Middle frontal gyrus (tissue), 1 donor: ENCODE data around the gene PPP1CA.
"Not testable (repeated sequence)": the region's sequence is repeated elsewhere in the genome, so short reads cannot be mapped to it uniquely, and the experiment has no call there.

ENCODE experiments used
- DNase-seq: peaks from one replicate; pipeline ENCODE4 v3.0.0-alpha.2; 2015; ENCODE audit warnings: low spot score; ENCODE audit errors: extremely low spot score

PPP1CA gene

DNA sequence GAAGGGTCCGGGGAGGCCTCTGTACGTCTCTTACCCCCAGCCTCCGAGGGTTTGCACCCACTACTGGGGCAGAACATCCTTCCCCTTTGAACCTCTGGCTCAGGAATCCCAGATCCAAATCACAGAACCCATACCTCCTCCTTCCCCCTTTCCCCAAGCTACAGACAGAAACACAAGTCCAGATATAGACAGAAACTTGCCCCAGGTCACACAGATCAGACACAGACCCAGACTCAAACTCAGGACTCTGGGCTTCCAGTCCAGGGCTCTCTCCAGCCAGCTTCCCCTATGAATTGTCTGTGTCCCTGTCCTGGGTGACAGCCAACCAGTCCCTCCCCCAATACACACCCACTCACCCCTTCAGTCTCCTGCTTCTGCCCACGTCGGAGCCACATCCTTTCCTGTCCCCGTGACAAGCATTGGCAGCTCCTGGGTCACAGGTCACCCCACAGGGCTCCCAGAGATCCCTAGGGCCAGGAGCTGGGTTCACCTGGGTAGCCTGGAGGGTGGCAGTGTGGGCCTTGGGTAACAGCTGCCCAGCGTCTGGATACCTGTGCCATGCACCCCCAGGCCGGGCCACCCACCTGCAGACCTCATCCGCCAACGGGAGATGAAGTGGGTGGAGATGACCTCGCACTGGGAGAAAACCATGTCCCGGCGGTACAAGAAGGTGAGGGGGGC is 3.0 kb upstream of the PPP1CA start:
- no peak for DNase-seq

GRCh38 chr11:67403085-67403484 is 1.4 kb upstream of the PPP1CA start:
- not testable (repeated sequence) for DNase-seq

DNA sequence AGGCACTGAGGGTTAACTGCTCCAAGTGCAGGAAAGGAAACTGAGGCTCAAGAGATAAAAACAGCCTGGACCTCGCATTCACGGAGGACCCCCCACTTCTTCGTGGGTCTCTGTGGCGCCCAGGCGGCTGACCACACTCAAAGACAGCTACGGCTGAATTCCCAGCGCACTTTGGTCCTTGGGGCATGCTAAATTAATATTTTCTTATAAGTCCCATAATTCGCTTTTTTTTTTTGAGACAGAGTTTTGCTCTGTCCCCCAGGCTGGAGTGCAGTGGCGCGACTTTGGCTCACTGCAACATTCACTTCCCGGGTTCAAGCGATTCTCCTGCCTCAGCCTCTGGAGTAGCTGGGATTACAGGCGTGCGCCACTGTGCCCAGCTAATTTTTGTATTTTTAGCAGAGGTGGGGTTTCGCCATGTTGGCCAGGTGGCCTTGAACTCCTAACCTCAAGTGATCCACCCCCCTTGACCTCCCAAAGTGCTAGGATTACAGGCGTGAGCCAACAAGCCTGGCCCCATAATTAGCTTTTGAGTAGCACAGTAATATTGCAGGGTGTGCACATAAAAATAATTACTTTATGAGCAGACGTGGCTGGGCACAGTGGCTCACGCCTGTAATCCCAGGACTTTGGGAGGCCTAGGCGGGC is 658 bp upstream of the PPP1CA start:
- DNase-seq = not testable (repeated sequence)

DNA sequence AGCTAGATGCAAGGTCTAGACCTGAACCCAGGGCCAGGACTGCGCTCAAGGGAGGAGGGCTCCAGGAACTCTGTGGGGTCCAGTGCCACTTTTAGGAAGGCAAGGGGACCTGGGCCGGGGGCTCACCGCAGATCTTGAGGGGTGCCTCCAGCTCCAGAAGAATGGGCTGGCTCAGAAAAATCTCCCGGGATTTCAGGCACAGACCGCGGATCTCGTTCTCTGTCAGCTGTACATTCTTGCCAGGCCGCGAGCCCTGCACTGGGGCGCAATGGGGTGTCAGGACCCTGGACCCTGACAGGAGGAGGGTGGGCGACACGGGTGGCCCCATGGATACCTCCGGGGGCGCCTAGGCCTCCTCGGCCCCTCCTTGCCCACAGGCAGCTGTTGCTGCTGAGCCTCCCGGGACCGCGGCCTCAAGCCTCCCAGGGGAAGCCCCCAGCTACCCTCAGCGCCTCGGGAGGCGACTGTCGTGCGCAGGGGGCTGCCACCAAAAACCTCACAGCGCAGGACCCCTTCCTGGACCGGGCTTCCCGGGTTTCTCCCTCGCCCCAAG is 640 bp downstream of the PPP1CA start:
- no peak for DNase-seq

DNA sequence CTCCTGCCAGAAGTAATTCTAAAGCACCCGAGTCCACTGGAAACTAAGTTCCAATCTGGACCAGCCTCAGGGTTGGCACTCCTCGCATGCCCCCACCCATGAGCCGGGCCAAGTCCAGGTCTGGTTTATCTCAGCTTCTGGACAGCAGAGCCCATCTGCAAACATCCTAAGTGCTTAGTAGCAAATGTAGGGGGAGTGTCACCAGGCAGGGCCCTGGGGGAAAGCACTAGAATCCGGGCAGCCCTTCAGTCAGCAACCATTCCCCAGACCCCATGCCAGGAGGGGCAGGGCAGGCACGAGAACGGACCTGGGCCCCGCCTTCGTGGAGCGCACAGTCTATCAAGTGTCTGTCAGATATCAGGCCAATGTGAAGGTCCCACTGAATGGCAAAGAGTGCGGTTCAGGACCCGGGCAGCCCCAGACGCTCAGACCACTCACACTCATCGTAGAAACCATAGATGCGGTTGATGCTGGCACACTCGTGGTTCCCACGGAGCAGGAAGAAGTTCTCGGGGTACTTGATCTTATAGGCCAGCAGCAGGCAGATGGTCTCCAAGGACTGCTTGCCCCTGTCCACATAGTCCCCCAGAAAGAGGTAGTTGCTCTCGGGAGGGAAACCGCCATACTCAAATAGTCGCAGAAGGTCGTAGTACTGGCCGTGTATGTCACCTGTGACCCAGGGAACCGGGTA is 1.3 kb downstream of the PPP1CA start:
- DNase-seq = no peak

GRCh38 chr11:67398661-67399563 is 2.7 kb downstream of the PPP1CA start:
- DNase-seq = no peak

GRCh38 chr11:67397986-67398660 is 3.5 kb downstream of the PPP1CA start:
- DNase-seq = no peak

DNA sequence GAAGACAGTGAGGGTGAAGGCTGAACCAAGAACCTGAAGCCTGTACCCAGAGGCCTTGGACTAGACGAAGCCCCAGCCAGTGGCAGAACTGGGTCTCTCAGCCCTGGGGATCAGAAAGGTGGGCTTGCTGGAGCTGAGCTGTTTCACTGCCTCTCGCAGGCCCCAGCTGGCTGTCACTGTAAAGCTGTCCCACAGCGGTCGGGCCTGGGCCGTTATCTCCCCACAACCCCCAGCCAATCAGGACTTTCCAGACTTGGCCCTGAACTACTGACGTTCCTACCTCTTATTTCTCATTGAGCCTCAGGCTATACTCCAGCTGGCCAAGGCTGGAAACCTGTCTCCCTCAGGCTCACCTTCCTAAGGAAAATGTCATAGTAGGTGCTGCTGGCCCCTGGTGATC is 4.1 kb downstream of the PPP1CA start:
- DNase-seq = no peak

DNA sequence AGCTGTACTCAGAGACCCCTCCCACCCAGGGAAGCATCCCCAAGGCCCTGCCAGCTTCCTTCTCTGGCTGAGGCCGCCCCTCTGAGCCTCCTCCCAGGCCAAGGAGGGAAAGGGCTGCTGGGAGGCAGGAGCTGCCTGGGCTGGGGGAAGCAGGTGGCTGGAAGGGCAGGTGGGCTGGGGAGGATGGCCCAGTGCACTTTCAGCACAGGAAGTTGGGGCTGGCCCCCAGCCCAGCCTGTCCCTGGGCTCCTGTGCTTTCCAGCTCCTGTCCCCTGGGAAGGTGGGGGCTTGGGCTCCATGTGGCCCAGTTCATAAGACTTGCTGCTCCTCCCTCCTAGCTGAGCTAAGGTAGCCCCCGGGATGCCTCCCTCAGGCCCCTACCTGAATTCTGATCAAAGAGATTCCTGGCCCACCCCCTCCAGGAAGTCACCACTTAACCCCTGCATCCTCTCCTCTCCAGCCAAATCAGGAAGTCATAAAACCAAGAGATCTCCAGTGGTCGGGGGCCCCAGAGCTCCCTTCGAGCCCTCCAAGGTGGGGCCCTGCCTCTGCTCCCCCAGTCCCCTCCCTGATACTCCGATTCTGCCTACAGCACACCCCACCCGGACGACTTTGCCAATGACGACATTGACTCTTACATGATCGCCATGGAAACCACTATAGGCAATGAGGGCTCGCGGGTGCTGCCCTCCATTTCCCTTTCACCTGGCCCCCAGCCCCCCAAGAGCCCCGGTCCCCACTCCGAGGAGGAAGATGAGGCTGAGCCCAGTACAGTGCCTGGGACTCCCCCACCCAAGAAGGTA is 4.9 kb downstream of the PPP1CA start:
- DNase-seq = no peak

- no peak for DNase-seq
Observed at GRCh38 chr11:67396259-67396581, 5.4 kb downstream of the PPP1CA start.

DNA sequence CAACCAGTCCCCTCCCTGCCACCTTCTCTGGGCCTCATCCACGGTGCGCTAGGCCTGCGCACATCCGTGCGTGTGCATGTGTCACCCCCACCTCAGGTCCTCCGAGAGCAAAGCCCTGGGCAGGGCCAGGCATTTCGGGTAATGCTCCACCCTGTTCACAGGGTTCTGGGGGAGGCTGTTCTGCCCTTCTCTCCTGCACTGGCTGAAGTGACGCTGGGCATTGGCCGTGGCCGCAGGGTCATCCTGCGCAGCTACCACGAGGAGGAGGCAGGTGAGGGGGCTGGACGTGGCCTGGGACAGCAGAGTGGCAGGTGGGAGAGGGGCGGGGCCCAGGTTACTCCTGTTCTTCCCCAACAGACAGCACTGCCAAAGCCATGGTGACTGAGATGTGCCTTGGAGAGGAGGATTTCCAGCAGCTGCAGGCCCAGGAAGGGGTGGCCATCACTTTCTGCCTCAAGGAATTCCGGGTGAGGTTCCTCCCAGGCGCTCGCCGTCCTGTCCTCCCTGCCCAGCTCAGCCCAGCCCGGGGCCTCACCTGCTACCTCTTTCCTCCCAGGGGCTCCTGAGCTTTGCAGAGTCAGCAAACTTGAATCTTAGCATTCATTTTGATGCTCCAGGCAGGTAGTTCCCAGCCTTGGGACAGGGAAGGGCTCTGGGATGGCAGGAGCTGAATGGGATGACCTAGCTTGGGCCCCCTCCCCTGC is 6.0 kb downstream of the PPP1CA start:
- no peak for DNase-seq

DNA sequence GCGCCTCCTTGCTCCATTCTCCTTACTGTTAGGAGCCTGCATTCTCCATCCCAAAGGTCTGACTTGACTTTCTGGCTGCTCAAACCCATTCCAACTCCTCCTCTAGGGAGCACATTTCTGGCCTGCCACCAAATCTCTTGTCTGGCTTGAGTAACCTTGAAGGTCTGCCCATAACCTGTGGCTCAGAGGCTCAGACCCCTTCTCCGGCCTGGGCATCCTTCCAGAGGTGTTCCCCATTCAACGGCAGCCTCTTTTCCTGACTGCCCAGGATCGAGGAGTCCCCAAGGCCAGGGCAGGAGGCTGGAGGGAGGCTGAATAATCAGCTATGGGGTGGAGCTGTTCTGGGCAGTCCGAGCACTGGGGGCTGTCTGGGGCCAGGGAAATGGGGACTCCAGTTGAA is 7.7 kb downstream of the PPP1CA start:
- DNase-seq = no peak

GRCh38 chr11:67393437-67393836 is 8.2 kb downstream of the PPP1CA start:
- DNase-seq = no peak

DNA sequence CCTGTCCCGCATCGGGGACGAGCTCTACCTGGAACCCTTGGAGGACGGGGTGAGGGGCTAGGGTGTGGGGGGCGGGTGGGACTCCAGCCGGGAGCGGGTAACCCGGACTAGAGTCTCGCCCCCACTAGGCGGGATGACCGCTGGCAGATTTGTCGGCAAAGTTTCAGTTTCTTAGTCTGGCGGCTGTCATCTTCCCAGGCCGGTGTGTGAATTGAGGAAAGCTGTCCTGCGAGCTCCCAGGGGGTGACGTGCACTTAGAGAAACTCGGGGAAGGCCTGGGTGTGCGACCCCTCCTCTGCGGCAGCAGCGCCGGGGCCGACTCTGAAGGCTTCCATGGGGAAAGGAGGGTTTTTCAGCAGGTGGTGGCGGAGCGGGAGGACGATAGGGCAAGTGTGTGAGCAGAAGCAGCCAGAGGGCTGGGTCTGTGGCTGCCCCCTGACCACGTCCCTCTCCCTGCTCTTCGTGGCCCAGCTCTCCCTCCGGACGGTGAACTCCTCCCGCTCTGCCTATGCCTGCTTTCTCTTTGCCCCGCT is 9.4 kb downstream of the PPP1CA start:
- no peak for DNase-seq

DNA sequence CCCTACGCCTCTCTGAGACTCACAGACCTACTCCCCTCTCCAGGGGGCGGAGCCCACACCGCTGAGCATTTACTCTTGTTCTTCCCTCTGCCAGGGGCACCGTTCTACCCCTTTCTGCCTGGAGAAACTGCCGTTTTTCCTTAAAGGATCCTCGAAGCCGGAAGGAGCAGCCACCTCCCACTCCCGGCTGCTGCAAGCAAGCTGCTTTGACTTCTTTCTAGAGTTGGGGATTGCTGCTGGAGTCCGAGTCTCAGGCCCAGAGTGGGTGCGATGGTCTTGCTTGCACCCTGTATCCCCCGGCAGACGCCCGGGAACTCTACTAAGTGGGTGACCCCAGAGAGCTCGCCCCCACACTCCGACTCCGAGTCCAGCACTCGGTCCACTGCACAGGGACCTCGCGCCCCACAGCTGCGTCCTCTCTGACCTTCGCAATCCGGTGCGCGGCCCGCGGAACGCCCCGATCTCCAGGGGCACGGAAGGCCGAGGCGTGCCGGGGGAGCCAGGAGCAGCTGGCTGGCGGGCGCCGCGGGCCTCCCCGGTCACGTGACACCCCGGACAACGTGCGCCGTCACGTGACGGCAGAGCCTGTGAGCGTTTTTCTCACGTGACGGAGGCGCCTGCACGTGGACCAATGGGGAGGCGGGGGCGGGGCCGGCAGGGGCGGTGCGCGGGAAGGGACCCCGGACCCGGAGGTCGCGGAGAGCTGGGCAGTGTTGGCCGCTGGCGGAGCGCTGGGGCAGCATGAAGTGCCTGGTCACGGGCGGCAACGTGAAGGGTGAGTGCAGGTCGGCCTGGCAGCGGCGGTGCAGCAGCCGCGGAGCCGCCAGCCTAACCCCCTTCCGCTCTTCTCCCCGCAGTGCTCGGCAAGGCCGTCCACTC is 10.1 kb downstream of the PPP1CA start, which contains the start of gene RAD9A:
RAD9A (plus strand) TSS at position 683 of the 879 bp plus-strand sequence; CDS start at position 742, 59 bp downstream.
- DNase-seq = peak; percentile 95

GRCh38 chr11:67390947-67391303 is 10.7 kb downstream of the PPP1CA start:
- no peak for DNase-seq

- DNase-seq = no peak
Observed at GRCh38 chr11:67389477-67389876, 12.2 kb downstream of the PPP1CA start.

- no peak for DNase-seq
Observed at GRCh38 chr11:67387518-67387917, 14.1 kb downstream of the PPP1CA start.
